AG04449 (cell line): ENCODE measurements around the gene IGFL3.
"Not testable (repeated sequence)": the region's sequence is repeated elsewhere in the genome, so short reads cannot be mapped to it uniquely, and the experiment has no call there.

Experiments
- CTCF ChIA-PET: fragments of 350-600 bp; formaldehyde crosslinking; extraction: SDS; loops from one replicate; lab custom pipeline; 2021; ENCODE audit warnings: antibody characterized with exemption; lab: Yijun Ruan, JAX
- POLR2A ChIA-PET: fragments of 400-600, 350-600 bp; formaldehyde crosslinking; extraction: SDS; loops from one replicate; lab custom pipeline; 2020; ENCODE audit warnings: antibody characterized with exemption, inconsistent platforms; lab: Yijun Ruan, JAX
- DNase-seq: peaks from one replicate; pipeline ENCODE4 v3.0.0-alpha.2; 2010; ENCODE audit warnings: low read depth, low spot score
- H3K4me3 ChIP-seq: 2 replicates; pipeline ENCODE4 v1.5.1; 2011; ENCODE audit warnings: low read depth, mild to moderate bottlenecking, control low read depth, low read length
- CTCF ChIP-seq: IDR thresholded peaks from one replicate; pipeline ENCODE4 v1.5.1; 2011; ENCODE audit warnings: mild to moderate bottlenecking, moderate library complexity, low read length, control low read depth, inconsistent platforms; ENCODE audit not compliant: insufficient read depth; ENCODE audit errors: missing control alignments

IGFL3 gene

GRCh38 chr19:46082728-46083050 is 41.8 kb downstream of the IGFL3 start:
- ChIA-PET POLR2A (interaction anchor here (0.9 kb wide), 1 partner anchor 189 kb away, joined by 4 read pairs; no protein-coding TSS in a partner anchor), CTCF (interaction anchor here (0.6 to 10.3 kb wide), 23 partner anchors 8 to 189 kb away, joined by 3 to 523 read pairs (median 5); partner anchors contain the start of genes CCDC61 and PGLYRP1)
- DNase-seq, result no peak
- H3K4me3 ChIP-seq, result no peak overlapping the region
- no peak for TF ChIP-seq CTCF

- TF ChIP-seq CTCF, result peak; percentile 42
- POLR2A ChIA-PET, result interaction anchor here (0.9 kb wide), 1 partner anchor 190 kb away, joined by 4 read pairs; no protein-coding TSS in a partner anchor
- DNase-seq, result no peak
- no peak overlapping the region for H3K4me3 ChIP-seq
- CTCF ChIA-PET, result interaction anchor here (0.6 to 10.3 kb wide), 27 partner anchors 9 to 204 kb away, joined by 3 to 523 read pairs (median 4); partner anchors contain the start of genes CCDC61 and PGLYRP1
Measured at GRCh38 chr19:46081928-46082727, 42.4 kb downstream of the IGFL3 start.

- no peak overlapping the region for H3K4me3 ChIP-seq
- no peak for TF ChIP-seq CTCF
- POLR2A ChIA-PET, result no interaction called here
- peak; percentile 77 for DNase-seq
- CTCF ChIA-PET, result interaction anchor here (1.1 to 10.3 kb wide), 13 partner anchors 8 to 462 kb away, joined by 3 to 523 read pairs (median 8); partner anchors contain the start of gene PGLYRP1
Measured at GRCh38 chr19:46080561-46080960, 43.9 kb downstream of the IGFL3 start.

GRCh38 chr19:46079576-46079975 is 44.9 kb downstream of the IGFL3 start:
- no peak for TF ChIP-seq CTCF
- POLR2A ChIA-PET, result interaction anchor here (0.6 to 1.0 kb wide), 2 partner anchors 129 to 189 kb away, joined by 3 to 4 read pairs; no protein-coding TSS in a partner anchor
- DNase-seq, result no peak
- no peak overlapping the region for H3K4me3 ChIP-seq
- CTCF ChIA-PET, result interaction anchor here (0.6 to 10.3 kb wide), 21 partner anchors 9 to 463 kb away, joined by 3 to 523 read pairs (median 6); partner anchors contain the start of genes IGFL4 and PGLYRP1

GRCh38 chr19:46078573-46079332 is 45.7 kb downstream of the IGFL3 start:
- H3K4me3 ChIP-seq, DNase-seq: not testable (repeated sequence)
- peak; percentile 50 for TF ChIP-seq CTCF
- ChIA-PET POLR2A (interaction anchor here (1.0 kb wide), 1 partner anchor 189 kb away, joined by 4 read pairs; no protein-coding TSS in a partner anchor), CTCF (interaction anchor here (0.6 to 10.3 kb wide), 59 partner anchors 9 to 517 kb away, joined by 3 to 523 read pairs (median 5); partner anchors contain the start of genes IGFL3, IGFL4 and PGLYRP1)
